Stimulated activated naive CD8-positive, alpha-beta T cell treated with anti-CD3 and anti-CD28 coated beads, Interleukin-15, Interleukin-2, amounts not matched to agents 100 U/mL and 50 U/mL, for 24 hours (primary cell): ENCODE data around the gene FAR2.
A peak's percentile ranks its signal among the peaks of the same experiment; 100 is the strongest.
"Not testable (repeated sequence)": the region's sequence is repeated elsewhere in the genome, so short reads cannot be mapped to it uniquely, and the experiment has no call there.

Experiments used
- ATAC-seq: fragments of 150-1000 bp; cut with Tn5 transposase; one replicate; pipeline ENCODE4 v1.10.0; 2021
- DNase-seq: peaks from one replicate; pipeline ENCODE4 v3.0.0; 2021

The FAR2 gene

GRCh38 chr12:29281371-29282005 lies 132.4 kb downstream of the FAR2 start:
- DNase-seq = no peak
- ATAC-seq = no peak

DNA sequence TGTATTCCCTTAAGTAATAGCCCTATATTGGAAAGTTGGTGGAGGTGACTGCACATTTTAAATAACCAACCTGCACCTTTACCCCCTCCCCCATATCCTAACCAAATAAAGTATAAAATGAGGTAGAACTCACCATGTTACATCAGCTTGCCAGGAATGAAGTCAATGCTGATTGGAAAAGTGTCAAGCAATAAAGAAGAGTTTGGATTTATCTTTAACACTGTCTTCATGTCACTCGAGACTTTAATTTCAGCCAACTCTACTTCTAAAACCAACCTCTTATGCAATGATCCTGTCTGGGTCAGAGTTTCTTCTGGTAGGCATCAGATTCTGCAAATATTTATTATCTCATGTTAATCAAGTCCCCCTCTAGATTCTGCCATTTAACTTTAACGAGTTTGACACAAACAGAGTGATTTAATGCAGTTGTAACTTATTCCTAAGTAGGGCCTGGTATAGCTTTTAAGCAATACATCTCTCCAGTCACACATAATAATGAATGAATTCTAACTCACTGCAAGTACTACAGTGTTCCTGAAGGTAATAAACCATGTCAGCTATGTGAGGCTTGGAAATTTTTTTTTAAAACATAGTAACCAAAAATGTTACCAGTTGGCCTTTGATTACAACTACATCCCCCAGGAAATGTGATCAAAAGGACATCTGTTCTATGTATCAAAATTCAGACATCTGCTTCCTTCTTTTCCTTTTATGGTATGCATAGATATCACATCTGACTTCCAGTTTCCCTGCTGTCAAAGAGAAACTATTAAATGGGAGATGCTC lies 133.1 kb downstream of the FAR2 start:
- no peak for ATAC-seq
- DNase-seq = no peak

- ATAC-seq (no peak), DNase-seq (no peak)
These were observed 135.1 kb downstream of the FAR2 start for GRCh38 chr12:29283969-29284700.

GRCh38 chr12:29286081-29286790 lies 137.2 kb downstream of the FAR2 start:
- DNase-seq (no peak), ATAC-seq (no peak)

DNA sequence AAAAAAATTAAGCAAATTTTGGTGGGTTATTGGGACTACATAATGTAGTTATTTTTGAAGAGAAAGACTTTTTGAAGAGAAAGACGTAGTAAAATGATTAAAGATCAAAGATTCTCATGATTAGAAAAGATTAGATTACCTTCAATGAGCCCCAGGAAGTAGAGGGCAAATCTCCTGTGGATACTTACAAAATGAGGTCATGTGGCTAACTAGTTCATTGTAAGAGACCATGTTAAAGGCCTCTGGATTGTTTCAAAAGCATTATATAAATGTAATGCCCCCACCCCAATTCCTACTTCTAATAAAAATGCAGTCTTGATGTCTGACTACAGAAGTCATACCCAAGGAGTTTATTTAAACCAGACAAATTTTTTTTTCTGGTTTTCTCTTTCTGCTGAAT lies 138.5 kb downstream of the FAR2 start:
- no peak for ATAC-seq
- no peak for DNase-seq

DNA sequence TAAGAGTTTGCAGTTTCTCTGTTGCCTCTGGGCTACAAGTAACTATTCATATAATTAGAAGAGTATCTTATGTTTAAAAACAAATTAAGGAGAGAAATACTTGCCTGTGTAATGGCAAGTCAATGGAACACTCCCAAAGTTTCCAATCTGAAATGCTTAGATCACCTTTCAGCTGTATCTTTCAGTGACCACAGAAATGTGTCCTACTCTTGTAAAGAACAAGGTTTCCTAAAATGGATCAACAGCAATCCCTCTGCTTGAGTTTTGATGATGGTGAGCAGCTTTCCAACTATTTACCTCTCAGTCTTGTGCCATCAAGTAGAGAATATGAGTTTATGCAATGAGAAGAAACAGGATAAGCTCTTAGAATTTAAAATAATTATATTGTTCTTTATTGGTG lies 139.0 kb downstream of the FAR2 start:
- ATAC-seq (no peak), DNase-seq (no peak)

DNA sequence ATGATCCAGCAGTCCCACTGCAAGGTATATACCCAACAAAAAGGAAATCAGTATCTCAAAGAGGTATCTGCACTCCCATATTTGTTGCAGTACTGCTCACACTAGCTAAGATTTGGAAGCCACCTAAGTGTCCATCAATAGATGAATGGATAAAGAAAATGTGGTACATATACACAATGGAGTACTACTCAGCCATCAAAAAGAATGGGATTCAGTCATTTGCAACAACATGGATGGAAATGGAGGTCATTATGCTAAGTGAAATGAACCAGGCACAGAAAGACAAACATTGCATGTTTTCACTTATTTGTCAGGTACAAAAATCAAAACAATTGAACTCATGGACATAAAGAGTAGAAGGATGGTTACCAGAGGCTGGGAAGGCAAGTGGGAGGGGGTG lies 141.4 kb downstream of the FAR2 start:
- DNase-seq, ATAC-seq: not testable (repeated sequence)

DNA sequence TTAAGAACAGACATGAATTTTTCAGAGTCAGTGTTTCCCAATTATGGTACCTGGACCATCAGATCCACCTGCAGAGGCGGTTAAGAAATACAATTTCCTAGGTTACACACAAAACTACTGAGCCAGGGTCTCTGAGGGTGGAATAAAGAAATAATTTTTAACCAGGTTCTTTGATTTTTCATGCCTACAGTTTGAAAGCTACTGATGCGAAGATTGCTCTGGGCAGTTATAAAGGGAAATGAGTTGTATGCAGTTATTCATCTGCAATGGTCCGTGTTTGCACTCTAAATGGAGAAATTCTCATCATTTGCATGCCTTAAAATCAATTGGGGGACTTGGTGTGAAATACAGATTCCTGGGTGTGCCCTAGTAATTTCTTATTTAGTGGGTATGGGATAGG lies 142.1 kb downstream of the FAR2 start:
- DNase-seq (no peak), ATAC-seq (no peak)

- no peak for DNase-seq
- ATAC-seq = no peak
These were observed 150.6 kb downstream of the FAR2 start for GRCh38 chr12:29299633-29300032.

GRCh38 chr12:29301114-29301513 lies 152.0 kb downstream of the FAR2 start:
- ATAC-seq (no peak), DNase-seq (no peak)

- DNase-seq (no peak), ATAC-seq (no peak)
These were observed 155.3 kb downstream of the FAR2 start for GRCh38 chr12:29304388-29304787.

- no peak for ATAC-seq
These were observed 157.2 kb downstream of the FAR2 start for GRCh38 chr12:29306266-29306665.

GRCh38 chr12:29306682-29307081 lies 157.6 kb downstream of the FAR2 start:
- ATAC-seq (no peak), DNase-seq (no peak)

More at GRCh38 chr12:29306266-29306665, 157.2 kb downstream of the FAR2 start:
- DNase-seq = no peak

GRCh38 chr12:29309320-29309902 lies 160.3 kb downstream of the FAR2 start:
- ATAC-seq = no peak
- no peak for DNase-seq

DNA sequence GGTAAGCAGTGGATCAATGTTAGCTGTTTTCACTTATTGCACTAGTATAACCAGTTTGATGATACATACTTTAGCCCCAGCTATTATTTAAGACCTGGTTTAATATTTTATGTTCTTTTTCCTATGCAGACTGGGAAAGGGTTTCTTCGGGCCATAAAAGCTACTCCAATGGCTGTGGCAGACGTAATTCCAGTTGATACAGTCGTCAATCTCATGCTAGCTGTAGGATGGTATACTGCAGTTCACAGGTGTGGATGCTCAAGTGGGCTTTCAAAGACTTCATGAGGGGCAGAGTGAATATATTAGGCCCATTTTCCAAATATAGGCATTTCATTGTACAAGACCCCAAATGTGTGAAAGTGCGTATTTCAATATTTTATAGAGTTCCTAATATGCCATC lies 161.8 kb downstream of the FAR2 start:
- DNase-seq = no peak

DNA sequence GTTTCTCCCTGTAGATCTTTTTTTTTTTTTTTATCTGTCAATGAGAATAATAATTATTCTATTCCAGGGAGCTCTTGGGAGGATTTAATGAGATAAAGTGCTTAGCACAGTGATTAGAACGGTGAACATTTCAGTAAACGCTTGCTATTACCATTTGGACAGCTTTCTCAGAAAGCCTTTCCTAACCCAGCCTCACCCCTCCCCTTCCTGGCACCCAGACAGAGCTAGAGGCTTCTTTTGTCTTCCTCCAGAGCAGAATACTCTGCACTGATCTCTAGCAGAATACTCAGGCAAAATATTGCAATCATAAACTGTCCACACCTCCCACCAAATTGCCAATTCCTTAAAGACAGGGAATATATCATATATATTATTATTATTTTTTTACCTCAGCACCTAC lies 165.3 kb downstream of the FAR2 start:
- DNase-seq (no peak), ATAC-seq (no peak)

More for the DNA sequence above, 161.8 kb downstream of the FAR2 start:
- no peak for ATAC-seq

- ATAC-seq (no peak), DNase-seq (no peak)
These were observed 167.7 kb downstream of the FAR2 start for GRCh38 chr12:29316752-29317151.

GRCh38 chr12:29317556-29318363 lies 168.7 kb downstream of the FAR2 start:
- DNase-seq = peak; percentile 19
- peak; percentile 97 for ATAC-seq

GRCh38 chr12:29320295-29321085 lies 171.4 kb downstream of the FAR2 start:
- ATAC-seq = no peak
- DNase-seq = no peak

DNA sequence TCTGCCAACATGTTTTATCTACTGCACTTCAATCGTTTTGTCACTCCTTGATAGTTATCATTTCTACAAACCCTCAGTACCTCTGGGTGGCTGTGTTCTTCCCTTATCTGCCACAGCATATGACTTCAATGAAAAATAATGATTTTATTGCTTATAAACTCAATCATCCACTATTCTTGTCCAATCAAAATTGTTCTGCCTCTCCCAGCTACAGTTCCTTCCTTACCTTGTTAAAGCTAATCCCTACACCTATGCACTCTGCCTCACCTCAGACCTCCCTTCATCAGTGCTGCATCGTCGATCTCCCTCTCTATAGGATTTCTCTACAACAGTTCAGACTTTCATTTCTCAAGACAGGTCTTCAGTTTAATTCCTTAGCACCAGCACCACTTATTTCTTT lies 173.1 kb downstream of the FAR2 start:
- ATAC-seq = no peak
- no peak for DNase-seq
